GM10266 (cell line): ENCODE results near the gene HINFP.

Experiments used
- DNase-seq: peaks from one replicate; pipeline ENCODE4 v3.0.0; 2012; ENCODE audit errors: extremely low spot score
- TF ChIP-seq, protein P1 (sequence below): IDR thresholded peaks from 2 replicates; pipeline ENCODE4 v1.5.1; 2012; ENCODE audit warnings: mild to moderate bottlenecking, low read depth; ENCODE audit not compliant: control insufficient read depth, insufficient read depth; ENCODE audit errors: missing control alignments

Gene HINFP, protein sequence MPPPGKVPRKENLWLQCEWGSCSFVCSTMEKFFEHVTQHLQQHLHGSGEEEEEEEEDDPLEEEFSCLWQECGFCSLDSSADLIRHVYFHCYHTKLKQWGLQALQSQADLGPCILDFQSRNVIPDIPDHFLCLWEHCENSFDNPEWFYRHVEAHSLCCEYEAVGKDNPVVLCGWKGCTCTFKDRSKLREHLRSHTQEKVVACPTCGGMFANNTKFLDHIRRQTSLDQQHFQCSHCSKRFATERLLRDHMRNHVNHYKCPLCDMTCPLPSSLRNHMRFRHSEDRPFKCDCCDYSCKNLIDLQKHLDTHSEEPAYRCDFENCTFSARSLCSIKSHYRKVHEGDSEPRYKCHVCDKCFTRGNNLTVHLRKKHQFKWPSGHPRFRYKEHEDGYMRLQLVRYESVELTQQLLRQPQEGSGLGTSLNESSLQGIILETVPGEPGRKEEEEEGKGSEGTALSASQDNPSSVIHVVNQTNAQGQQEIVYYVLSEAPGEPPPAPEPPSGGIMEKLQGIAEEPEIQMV

DNA sequence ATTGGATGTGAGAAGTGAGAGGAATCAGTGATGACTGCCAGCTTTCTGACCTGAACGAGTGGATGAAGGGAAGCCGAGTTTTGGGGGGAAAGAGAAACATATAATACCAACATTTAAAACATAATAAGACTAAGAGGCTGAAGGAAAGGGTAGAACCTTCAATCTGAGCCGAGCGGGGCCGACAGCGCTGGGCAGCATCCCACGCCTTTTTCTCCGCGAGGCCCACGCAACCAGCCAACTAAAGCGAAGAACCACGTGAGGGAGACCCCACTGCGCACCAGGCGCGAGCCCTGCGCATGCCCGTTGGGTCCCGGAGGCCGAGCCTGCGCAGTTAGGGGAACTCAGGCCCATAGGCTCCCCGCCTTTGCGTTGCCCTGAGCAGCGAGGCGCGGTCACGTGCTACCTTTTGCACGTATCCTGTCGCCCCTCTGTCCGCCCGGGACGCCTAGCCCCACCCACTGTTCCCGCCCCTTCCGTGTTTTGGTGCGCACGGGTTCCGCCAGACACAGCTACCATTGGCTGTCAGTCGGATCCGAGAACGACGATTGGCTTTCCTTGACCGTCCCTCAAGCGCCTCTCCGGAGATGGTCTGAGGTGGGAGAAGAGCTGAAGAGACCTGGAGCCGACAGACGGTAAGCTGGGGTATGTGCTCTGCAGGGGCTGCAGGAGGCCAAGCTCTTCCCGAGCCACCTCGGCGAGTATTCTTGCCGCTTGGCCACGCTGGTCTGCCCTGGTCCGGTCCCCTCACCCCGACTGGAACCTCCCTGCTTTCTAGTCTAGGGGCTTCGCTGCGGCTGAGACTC is at the start of gene HINFP:
HINFP (plus strand) TSS at position 573 of the 803 bp plus-strand sequence. CDS start 5,365 bp downstream, outside the sequence.
- TF ChIP-seq, protein P1, sequence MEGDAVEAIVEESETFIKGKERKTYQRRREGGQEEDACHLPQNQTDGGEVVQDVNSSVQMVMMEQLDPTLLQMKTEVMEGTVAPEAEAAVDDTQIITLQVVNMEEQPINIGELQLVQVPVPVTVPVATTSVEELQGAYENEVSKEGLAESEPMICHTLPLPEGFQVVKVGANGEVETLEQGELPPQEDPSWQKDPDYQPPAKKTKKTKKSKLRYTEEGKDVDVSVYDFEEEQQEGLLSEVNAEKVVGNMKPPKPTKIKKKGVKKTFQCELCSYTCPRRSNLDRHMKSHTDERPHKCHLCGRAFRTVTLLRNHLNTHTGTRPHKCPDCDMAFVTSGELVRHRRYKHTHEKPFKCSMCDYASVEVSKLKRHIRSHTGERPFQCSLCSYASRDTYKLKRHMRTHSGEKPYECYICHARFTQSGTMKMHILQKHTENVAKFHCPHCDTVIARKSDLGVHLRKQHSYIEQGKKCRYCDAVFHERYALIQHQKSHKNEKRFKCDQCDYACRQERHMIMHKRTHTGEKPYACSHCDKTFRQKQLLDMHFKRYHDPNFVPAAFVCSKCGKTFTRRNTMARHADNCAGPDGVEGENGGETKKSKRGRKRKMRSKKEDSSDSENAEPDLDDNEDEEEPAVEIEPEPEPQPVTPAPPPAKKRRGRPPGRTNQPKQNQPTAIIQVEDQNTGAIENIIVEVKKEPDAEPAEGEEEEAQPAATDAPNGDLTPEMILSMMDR = no peak
- peak; percentile 96 for DNase-seq

DNA sequence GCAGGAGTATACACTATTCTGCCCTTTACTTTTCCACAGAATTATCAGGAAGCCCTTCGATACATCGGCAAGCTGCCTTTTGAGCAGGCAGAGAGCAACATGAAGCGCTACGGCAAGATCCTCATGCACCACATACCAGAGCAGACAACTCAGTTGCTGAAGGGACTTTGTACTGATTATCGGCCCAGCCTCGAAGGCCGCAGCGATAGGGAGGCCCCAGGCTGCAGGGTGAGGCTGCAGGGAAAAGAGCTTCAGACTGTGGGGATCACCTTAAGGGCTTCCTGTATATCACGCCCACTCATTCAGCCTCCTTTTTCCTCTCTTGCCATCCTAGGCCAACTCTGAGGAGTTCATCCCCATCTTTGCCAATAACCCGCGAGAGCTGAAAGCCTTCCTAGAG is 43.5 kb upstream of the HINFP start:
- DNase-seq = no peak
- TF ChIP-seq, protein P1 = no peak

DNA sequence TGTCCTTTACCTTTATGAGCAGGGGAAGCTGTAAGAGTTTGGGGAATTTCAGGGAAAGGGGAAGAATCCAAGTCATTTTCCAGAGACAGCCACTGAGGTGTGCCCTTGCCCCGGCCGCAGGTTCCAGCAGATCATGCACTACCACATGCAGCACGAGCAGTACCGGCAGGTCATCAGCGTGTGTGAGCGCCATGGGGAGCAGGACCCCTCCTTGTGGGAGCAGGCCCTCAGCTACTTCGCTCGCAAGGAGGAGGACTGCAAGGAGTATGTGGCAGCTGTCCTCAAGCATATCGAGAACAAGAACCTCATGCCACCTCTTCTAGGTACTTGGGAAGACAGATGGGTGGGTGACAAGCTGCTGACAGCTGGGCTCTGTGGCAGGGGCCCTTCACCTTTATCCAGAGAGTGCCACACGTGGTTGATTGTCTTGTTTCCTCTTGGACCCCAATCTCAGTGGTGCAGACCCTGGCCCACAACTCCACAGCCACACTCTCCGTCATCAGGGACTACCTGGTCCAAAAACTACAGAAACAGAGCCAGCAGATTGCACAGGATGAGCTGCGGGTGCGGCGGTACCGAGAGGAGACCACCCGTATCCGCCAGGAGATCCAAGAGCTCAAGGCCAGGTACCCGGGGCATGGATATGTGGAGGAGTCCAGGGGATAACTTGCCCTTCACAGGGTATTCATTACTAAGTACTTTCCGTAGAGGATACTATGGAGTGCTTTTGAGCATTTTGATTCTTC is 42.5 kb upstream of the HINFP start:
- TF ChIP-seq, protein P1 = no peak
- no peak for DNase-seq

DNA sequence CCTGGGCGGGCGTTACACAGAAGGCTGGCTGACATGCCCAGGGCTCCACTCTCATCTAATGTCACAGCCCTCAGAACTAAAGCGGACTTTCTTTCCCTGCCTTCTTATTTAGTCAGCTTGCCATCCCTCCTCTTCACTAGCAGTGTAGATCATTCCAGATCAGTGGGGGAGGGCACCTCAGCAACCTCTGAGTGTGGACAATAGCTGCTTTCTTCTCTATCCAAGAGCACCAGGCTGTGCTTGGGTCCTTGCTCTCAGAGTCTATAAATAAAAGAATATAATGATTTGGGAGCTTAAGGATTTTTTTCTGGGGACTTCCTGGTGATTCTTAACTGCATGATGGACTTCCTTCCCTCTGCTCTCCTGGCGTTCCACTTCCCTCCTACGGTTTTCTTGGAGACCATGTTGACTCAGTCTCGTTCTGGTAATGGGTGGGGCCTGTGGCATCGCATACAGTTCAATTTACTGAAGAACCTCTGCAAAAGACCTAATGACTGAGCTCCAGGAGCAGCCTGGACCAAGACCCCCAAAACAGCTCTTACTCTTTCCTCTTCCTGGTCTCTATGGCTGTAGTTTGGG is 39.6 kb upstream of the HINFP start:
- no peak for DNase-seq
- TF ChIP-seq, protein P1 = no peak

DNA sequence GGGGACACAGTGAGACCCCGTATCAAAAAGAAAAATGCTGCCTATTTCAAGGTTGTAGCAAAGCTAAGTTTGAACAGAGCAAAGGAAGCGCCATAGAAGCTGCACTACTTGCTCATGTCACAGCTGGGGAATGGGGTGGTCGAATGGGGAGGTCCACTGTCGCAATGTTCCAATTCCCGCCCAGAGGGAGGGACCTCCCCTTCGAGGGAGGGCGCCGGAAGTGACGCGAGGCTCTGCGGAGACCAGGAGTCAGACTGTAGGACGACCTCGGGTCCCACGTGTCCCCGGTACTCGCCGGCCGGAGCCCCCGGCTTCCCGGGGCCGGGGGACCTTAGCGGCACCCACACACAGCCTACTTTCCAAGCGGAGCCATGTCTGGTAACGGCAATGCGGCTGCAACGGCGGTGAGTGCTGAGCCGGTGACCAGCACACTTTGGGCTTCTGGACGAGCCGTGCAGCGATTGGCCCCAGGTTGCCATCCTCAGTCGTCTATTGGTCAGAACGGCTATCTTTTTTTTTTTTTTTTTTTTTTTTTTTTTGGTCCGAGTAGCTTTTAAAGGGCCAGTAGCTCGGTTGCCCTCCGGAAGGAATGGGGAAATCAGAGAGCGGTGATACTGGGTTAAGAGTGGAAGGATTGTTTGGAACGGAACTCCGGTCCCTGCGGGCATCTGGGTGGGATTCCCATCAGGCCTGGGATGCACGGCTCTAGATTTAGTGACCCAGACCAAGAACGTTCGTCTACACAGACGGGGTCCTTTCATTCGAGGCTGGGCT is 36.5 kb upstream of the HINFP start, which contains the start of gene HMBS:
HMBS (plus strand) TSS at position 219 of the 774 bp plus-strand sequence; CDS start at position 372, 153 bp downstream.
- TF ChIP-seq, protein P1 = no peak
- DNase-seq = peak; percentile 89

DNA sequence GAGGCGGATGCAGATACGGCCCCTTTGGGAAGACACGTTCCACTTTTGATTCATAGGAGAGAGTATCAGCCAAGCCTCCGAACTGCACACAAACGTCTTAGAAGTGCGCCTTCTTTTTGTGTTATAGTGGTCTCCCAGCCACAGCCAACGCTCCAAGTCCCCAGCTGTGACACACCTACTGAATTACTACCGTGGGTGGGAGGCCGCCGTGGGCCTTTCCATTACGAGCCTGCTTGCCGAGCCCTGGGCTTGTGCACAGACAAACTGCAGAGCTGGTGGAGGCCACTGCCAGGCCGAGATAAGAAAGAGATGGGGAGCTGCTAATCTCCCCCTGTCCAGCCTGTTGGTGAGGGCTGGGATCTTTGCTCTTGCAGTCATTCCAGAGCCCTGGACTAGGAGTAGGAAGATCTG is 35.9 kb upstream of the HINFP start:
- no peak for DNase-seq
- TF ChIP-seq, protein P1 = no peak
